Stimulated activated CD4-positive, alpha-beta T cell treated with anti-CD3 and anti-CD28 coated beads, Interleukin-2, amount 100 ng/mL, for 4 hours (primary cell): ENCODE measurements around the gene ADARB2.

Source experiments
- DNase-seq: peaks from one replicate; pipeline ENCODE4 v3.0.0-alpha.2; 2020; ENCODE audit warnings: low read depth

The ADARB2 gene

DNA sequence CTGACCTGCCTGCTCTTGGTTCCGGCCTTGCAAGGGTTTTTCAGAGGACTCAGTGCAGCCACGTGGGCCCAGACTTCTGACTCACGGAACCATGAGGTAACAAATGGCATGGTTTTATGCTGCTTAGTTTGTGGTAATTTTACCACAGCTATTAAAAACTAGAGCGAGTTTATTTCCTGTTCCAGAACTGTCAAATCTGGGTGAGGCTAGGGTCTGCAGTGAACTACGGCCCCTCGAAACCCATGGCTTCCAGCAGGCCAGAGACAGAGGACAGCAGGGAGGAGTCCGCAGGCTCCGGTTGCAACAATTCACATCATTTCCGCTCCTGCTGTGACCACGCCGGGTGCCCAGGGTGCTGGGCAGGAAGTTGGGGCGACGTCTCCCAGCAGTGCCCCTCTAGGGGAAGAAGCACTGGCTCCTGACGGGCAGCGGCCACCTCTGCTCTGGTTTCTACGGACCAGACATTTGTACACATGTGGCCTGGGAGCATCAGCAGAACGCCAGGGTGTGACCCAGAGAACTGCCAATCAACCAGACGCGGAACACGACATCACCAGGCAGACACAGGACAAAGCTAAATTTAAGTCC lies 74.8 kb downstream of the ADARB2 start:
- no peak for DNase-seq

- DNase-seq, result no peak
Measured at GRCh38 chr10:1661859-1662437, 75.4 kb downstream of the ADARB2 start.

- no peak for DNase-seq
Measured at GRCh38 chr10:1661416-1661815, 75.9 kb downstream of the ADARB2 start.

DNA sequence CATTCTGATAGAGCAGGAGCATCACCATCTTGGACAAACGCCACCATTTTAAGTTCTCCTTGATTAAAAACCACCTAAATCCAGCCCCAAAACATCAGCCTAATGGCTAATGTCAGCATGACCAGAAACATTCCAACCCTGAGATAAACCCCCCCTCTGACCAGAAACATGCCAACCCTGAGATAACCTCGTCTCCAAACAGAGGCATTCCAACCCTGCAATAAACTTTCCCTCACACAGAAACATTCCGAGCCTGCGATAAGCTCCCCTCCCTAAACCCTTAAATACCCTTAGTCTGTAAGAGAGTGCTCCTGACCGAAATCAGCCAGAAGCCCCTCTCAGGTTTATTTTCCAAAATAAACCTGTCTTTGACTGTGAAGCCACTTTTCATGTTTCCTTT lies 76.5 kb downstream of the ADARB2 start:
- DNase-seq, result no peak

DNA sequence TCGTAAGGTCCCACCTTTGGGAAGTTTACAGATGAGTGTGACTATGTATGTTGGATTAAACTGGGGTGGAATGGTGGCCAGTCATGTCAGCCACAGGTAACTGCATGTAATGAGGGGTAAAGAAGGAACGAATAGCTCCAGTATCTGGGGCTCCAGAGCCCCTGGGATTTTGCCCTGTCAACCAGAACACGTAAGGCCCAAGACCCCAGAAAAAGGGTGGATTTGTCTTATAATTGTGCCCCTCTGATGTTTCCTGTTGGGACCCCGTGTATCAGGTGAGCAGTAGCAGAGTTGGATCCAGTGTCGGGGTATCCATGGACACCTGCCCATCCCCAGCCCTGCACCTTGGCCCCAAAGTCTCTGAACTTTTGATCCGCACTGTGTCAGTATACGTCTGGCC lies 76.9 kb downstream of the ADARB2 start:
- DNase-seq, result no peak

GRCh38 chr10:1659221-1659791 lies 78.0 kb downstream of the ADARB2 start:
- DNase-seq, result no peak

GRCh38 chr10:1658658-1659057 lies 78.7 kb downstream of the ADARB2 start:
- DNase-seq, result no peak

- DNase-seq, result no peak
Measured at GRCh38 chr10:1657479-1657878, 79.8 kb downstream of the ADARB2 start.

DNA sequence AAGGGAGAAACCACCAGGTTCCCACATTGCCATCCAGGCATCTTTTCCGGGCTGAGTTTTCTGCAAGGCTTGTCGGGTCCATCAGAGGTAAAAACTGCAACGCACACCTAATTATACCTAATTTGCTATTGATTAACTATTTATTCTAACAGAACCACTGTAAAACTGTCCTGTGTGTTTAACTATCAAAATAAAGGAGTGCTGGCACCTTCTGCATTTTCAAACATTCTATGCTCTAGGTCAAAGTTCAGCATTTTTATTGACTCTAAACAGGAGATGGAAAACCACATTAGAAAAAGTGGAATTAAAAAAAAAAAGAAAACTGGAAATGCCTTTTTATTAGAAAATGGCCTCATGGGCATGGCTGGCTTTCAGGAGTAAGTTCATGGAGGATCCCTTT lies 82.0 kb downstream of the ADARB2 start:
- DNase-seq, result no peak

GRCh38 chr10:1654811-1655356 lies 82.4 kb downstream of the ADARB2 start:
- no peak for DNase-seq

DNA sequence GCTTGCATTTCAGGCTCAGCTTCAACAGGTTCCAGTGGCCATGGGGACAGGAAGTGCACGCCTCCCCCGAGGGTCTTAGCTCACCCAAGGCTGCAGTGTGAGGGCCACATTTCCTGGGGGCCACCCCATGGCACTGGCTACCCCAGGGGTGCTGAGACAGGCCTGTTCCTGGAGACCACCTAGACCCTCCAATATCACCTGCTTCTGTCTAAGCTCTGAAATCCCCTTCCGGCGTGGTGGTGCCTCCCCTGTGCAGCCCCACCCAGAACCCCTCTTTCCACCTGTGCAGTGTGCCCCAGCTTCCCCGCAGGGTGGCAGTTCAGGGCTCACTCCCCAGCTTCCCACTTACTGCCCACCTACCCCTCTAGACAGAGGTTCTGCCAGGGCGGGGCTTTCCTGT lies 83.1 kb downstream of the ADARB2 start:
- no peak for DNase-seq

- DNase-seq, result no peak
Measured at GRCh38 chr10:1653321-1653720, 84.0 kb downstream of the ADARB2 start.

DNA sequence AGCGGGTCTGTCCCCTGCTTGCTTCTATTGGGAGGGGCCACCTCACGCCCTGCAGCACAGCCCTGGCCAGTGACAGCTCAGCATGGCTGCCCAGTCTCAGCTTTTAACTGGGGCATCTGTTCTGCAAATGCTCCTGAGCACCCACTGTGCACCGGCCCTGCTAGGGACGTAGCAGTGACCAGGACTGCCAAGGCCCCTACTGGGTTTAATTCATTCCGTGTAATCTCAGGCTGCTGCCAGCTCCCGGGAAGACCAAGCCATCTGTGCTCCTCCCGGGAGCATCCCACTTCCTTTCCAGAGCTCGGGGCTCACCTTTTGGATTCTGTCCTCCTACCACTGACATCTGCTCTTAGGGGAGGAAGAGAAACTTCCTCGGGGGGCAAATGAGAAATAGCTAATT lies 85.2 kb downstream of the ADARB2 start:
- no peak for DNase-seq

GRCh38 chr10:1651270-1651966 lies 85.9 kb downstream of the ADARB2 start:
- DNase-seq, result no peak

DNA sequence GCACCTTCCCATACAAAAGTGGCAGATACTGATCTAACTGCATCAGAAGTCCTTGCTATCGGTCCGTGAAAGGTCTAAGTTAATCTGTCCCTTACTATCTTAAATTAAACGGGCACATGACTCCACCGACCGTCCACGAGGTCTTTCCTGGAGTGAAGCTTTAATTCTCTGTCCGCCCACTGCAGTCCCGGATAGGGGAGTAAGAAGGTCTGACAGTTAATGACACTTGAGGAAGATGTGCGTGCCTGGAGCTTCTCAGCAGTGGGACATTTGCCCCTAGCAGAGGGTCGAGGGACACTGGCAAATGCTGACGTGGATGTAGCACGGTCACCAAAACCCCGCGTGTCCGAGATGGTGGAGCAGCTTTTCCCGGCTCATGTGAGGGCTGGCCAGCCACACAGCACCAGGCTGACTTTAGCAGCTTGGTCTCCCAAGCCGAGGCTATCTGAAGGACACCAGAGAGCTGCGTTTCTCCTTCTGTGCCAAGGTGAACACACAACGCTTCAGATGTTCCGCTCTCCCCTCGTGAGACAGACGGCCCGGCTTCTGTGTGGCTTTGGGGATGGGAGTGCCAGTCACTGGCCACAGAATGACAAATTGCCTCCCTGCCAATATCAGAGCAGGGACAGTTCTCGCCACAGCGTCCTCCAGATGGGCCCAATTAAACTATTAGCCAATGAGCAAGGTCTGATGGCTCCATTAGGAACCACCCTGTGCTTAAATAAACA lies 86.6 kb downstream of the ADARB2 start:
- no peak for DNase-seq

- no peak for DNase-seq
Measured at GRCh38 chr10:1648648-1649047, 88.7 kb downstream of the ADARB2 start.

DNA sequence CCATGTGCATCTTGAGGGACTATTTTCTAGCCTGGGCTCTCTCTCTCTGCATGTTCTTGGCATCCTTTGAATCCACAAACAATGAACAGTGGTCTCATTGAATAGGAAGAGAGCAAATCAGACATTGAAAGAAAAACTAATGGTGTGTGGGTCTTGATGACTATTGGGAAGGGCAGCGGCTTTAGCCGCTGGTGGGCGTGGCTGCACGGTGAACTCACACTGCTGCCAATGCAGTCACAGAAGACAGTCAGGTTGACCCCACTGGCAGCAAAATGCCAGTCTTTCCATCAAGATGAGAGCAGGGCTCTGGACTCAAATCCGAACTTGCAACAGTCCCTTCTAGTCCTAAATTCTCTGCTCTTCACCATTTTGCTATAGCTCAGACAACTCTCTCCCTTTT lies 91.0 kb downstream of the ADARB2 start:
- DNase-seq, result no peak

- no peak for DNase-seq
Measured at GRCh38 chr10:1645896-1646295, 91.4 kb downstream of the ADARB2 start.

- DNase-seq, result no peak
Measured at GRCh38 chr10:1644191-1644711, 93.1 kb downstream of the ADARB2 start.

DNA sequence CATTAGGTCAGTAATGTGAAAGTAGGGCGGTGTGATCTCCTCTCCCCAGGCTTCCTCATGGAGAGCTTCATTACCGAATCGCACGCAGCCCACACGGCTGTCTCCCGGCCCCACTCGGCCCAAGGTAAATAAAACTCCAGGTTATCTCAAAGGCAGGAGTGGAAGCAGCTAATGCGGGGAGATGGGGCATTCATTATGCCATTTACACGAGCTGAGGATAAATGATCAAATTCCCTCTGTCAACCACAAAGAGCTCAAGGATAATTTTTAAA lies 93.5 kb downstream of the ADARB2 start:
- no peak for DNase-seq

- no peak for DNase-seq
Measured at GRCh38 chr10:1643161-1643907, 94.0 kb downstream of the ADARB2 start.
